Thyroid gland (tissue), 4 donors: ENCODE measurements around the gene RELT.

Experiments used
- CTCF ChIP-seq, 6 experiments: fragments of 200-600 bp in 3 of 6; fragments of 450-650 bp in 3 of 6; sonication (generic) in 3 of 6; IDR thresholded peaks; one replicate each; pipeline ENCODE4 v1.5.1; 2016 to 2019; ENCODE audit warnings: antibody characterized with exemption in 6 of 6, mild to moderate bottlenecking in 2 of 6, inconsistent platforms in 1 of 6, moderate library complexity in 1 of 6
- POLR2A ChIP-seq, 2 donors: fragments of 450-650 bp; IDR thresholded peaks; one replicate each; pipeline ENCODE4 v1.6.1; 2017; ENCODE audit warnings: antibody characterized with exemption in 2 of 2, mild to moderate bottlenecking in 2 of 2, moderate library complexity in 1 of 2

DNA sequence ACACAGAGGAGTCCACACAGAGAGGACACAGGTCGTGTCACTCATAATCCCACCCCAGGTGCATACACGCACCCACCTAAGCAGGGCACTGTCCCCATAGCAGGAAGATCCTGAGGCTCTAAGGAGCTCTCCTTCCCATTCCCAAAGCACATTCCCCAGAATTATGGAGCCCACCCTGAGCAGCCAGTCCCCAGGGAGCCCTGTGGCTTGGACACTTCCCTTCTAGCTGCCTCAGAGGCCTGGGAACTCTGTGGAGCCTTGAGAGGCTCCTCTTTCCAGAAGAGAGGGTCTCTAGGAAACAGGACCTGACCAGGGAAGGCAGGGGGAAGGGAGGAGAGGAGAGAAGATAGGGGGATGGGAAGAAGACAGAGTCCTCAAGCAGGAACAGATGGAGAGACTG lies 38.4 kb upstream of the RELT start:
- TF ChIP-seq CTCF (IDR thresholded peaks at IDR 0.05) (no peak), POLR2A (IDR thresholded peaks at IDR 0.05) (no peak)
